IMR-90 (cell line): ENCODE measurements around the gene GRB14. TPM values are rescaled to one million over a fixed set of nuclear protein-coding genes. Genes with fewer than 3 reads are reported as not detected.
"Not testable (repeated sequence)": the region's sequence is repeated elsewhere in the genome, so short reads cannot be mapped to it uniquely, and the experiment has no call there.

ENCODE experiments used
- ATAC-seq: fragments of 200-7000 bp; cut with Tn5 transposase; 2 replicates; pipeline ENCODE4 v1.9.1; 2020; ENCODE audit warnings: low read depth, mild to moderate bottlenecking, moderate library complexity
- BruUV-seq: library from RNA; stranded (reverse); fragments of 400-500 nt; replicated peaks from 2 replicates; lab custom pipeline; 2021; lab: Mats Ljungman, UMichigan
- CTCF ChIA-PET: fragments of 300-600 bp; formaldehyde crosslinking; extraction: SDS; loops from one replicate; lab custom pipeline; 2021; ENCODE audit warnings: antibody characterized with exemption; lab: Yijun Ruan, JAX
- POLR2A ChIA-PET: fragments of 300-600 bp; sonication (Branson Sonifier 250); formaldehyde crosslinking; loops from one replicate; lab custom pipeline; 2022; ENCODE audit warnings: antibody characterized with exemption; ENCODE audit not compliant: unreplicated experiment; lab: Charles Lee
- DNase-seq: peaks from one replicate; pipeline ENCODE4 v3.0.0; 2013
- H2AFZ ChIP-seq: replicated peaks from 2 replicates; pipeline ENCODE3; 2013; ENCODE audit warnings: low read length, mild to moderate bottlenecking; ENCODE audit not compliant: poor library complexity
- H2AK5ac ChIP-seq: 2 replicates; pipeline ENCODE4 v1.6.1; 2013; ENCODE audit warnings: low read depth, low read length, inconsistent platforms
- H2AK9ac ChIP-seq: replicated peaks from 2 replicates; pipeline ENCODE3; 2013; ENCODE audit warnings: mild to moderate bottlenecking, low read depth, low read length, moderate library complexity; ENCODE audit not compliant: poor library complexity
- H2BK120ac ChIP-seq: 2 replicates; pipeline ENCODE4 v1.6.1; 2013; ENCODE audit warnings: low read depth, low read length, inconsistent platforms
- H2BK15ac ChIP-seq: 3 replicates; pipeline ENCODE4 v1.6.1; 2013; ENCODE audit warnings: low read depth, low read length, inconsistent platforms
- H2BK20ac ChIP-seq: 2 replicates; pipeline ENCODE4 v1.6.1; 2013; ENCODE audit warnings: low read depth, mild to moderate bottlenecking, inconsistent platforms, low read length, moderate library complexity
- H2BK5ac ChIP-seq: 2 replicates; pipeline ENCODE4 v1.6.1; 2013; ENCODE audit warnings: mild to moderate bottlenecking, low read depth, low read length, inconsistent platforms; ENCODE audit not compliant: poor library complexity, severe bottlenecking
- H3K14ac ChIP-seq: replicated peaks from 2 replicates; pipeline ENCODE4 v1.6.1; 2013; ENCODE audit warnings: low read depth, low read length, inconsistent platforms
- H3K18ac ChIP-seq: 2 replicates; pipeline ENCODE4 v1.6.1; 2013; ENCODE audit warnings: low read depth, low read length, control low read depth
- H3K23ac ChIP-seq: 2 replicates; pipeline ENCODE4 v1.6.1; 2013; ENCODE audit warnings: low read depth, low read length, inconsistent platforms
- H3K27ac ChIP-seq: 2 replicates; pipeline ENCODE4 v1.5.1; 2013; ENCODE audit warnings: mild to moderate bottlenecking, control low read depth, low read length; ENCODE audit not compliant: insufficient read depth
- H3K27me3 ChIP-seq: 2 replicates; pipeline ENCODE4 v1.6.1; 2013; ENCODE audit warnings: low read length; ENCODE audit not compliant: control insufficient read depth, insufficient read depth
- H3K36me3 ChIP-seq: 2 replicates; pipeline ENCODE4 v1.6.1; 2013; ENCODE audit warnings: low read length, mixed read lengths; ENCODE audit not compliant: control insufficient read depth, insufficient read depth
- H3K4ac ChIP-seq: 2 replicates; pipeline ENCODE4 v1.6.1; 2013; ENCODE audit warnings: low read depth, low read length, inconsistent platforms
- H3K4me1 ChIP-seq: 2 replicates; pipeline ENCODE4 v1.6.1; 2013; ENCODE audit warnings: low read length, mixed read lengths; ENCODE audit not compliant: control insufficient read depth, insufficient read depth
- H3K4me2 ChIP-seq: 2 replicates; pipeline ENCODE4 v1.6.1; 2013; ENCODE audit warnings: low read depth, mild to moderate bottlenecking, control low read depth, low read length, moderate library complexity
- H3K4me3 ChIP-seq: 2 replicates; pipeline ENCODE4 v1.5.1; 2013; ENCODE audit warnings: low read depth, mild to moderate bottlenecking, control low read depth, low read length, moderate library complexity; ENCODE audit not compliant: insufficient read depth
- H3K56ac ChIP-seq: 2 replicates; pipeline ENCODE4 v1.6.1; 2013; ENCODE audit warnings: low read length, inconsistent platforms; ENCODE audit not compliant: insufficient read depth; ENCODE audit errors: extremely low read depth
- H3K79me1 ChIP-seq, 2 experiments: 2 replicates each; pipeline ENCODE4 v1.6.1; 2013; ENCODE audit warnings: low read length in 2 of 2, inconsistent platforms in 1 of 2, low read depth in 1 of 2
- H3K9ac ChIP-seq: 2 replicates; pipeline ENCODE4 v1.6.1; 2013; ENCODE audit warnings: low read depth, low read length, control low read depth
- H3K9me1 ChIP-seq: 2 replicates; pipeline ENCODE4 v1.6.1; 2013; ENCODE audit warnings: low read length, inconsistent platforms; ENCODE audit not compliant: insufficient read depth
- H3K9me3 ChIP-seq: 2 replicates; pipeline ENCODE4 v1.6.1; 2013; ENCODE audit warnings: low read length; ENCODE audit not compliant: control insufficient read depth, insufficient read depth
- H4K20me1 ChIP-seq: 2 replicates; pipeline ENCODE4 v1.6.1; 2013; ENCODE audit warnings: low read length, inconsistent platforms; ENCODE audit not compliant: insufficient read depth
- H4K5ac ChIP-seq: 2 replicates; pipeline ENCODE4 v1.6.1; 2013; ENCODE audit warnings: mild to moderate bottlenecking, low read depth, low read length, control low read depth
- H4K8ac ChIP-seq, 2 experiments: 2 replicates each; pipeline ENCODE4 v1.6.1; 2013; ENCODE audit warnings: low read depth in 2 of 2, low read length in 2 of 2, control low read depth in 1 of 2, inconsistent platforms in 1 of 2
- H4K91ac ChIP-seq: 2 replicates; pipeline ENCODE4 v1.6.1; 2013; ENCODE audit warnings: low read depth, low read length, inconsistent platforms; ENCODE audit not compliant: insufficient read depth
- WGBS, 2 experiments: methylation state at CpG; one replicate each; pipeline versions ENCODE4 v1.1.5 to v1.1.7; 2013; ENCODE audit warnings: missing lambda C conversion rate in 2 of 2; ENCODE audit not compliant: insufficient read length in 1 of 2; ENCODE audit errors: extremely low coverage in 2 of 2; 5-methylcytosine and 5-hydroxymethylcytosine counted together
- dilution Hi-C: fragments of 300-500 bp; cut with HindIII; formaldehyde crosslinking; loops from one replicate; pipeline ENCODE4 v1.14.3; 2018; ENCODE audit warnings: low sequenced_read_pairs; ENCODE audit not compliant: unreplicated experiment
- in situ Hi-C: fragments of 300-500 bp; cut with MboI; formaldehyde crosslinking; loops from 3 replicates; pipeline ENCODE4 v1.14.3; 2019; ENCODE audit warnings: low sequenced_read_pairs, inconsistent platforms, mixed read lengths
- intact Hi-C: fragments of 100-400 bp; cut with micrococcal nuclease; formaldehyde crosslinking; loops from 2 replicates; pipeline ENCODE4 v1.10.0; 2022
- polyA plus RNA-seq, 3 experiments: library from polyadenylated mRNA; depleted of rRNA; stranded (reverse); fragments of >200 nt; gene quantifications; 2 replicates each; pipeline ENCODE4 v1.2.3, GENCODE V29; 2012; ENCODE audit warnings: low replicate concordance in 1 of 3
- total RNA-seq: library from RNA; depleted of rRNA; stranded (reverse); fragments of >200 nt; gene quantifications from 2 replicates; pipeline ENCODE4 v1.2.3, GENCODE V29; 2012

The GRB14 gene
- total and polyA plus RNA-seq, 2 of the 4 experiments (the other 2 are of a cell fraction): not detected

DNA sequence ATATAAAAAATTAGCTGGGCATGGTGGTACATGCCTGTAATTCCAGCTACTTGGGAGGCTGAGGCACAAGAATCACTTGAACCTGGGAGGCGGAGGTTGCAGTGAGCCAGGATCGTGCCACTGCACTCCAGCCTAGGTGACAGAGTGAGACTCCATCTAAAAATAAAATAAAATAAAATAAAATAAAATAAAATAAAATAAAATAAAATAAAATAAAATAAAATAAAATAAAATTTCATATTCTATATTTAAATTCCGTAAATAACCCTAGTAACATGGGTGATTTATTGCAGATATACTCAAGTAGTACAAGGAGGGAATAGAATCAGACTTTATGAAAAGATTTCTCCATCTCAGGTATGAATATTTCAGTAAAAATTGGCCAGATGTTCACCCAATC, 71.6 kb downstream of the GRB14 start:
- H4K5ac ChIP-seq, H3K56ac ChIP-seq, H3K9ac ChIP-seq, BruUV-seq, H2BK5ac ChIP-seq, H2BK120ac ChIP-seq, H3K4me3 ChIP-seq, H2BK20ac ChIP-seq, H4K91ac ChIP-seq, H3K4me2 ChIP-seq, H3K23ac ChIP-seq, H2BK15ac ChIP-seq, ATAC-seq, H3K79me1 ChIP-seq, intact Hi-C loops, H4K8ac ChIP-seq, H2AFZ ChIP-seq, in situ Hi-C loops, dilution Hi-C loops, H2AK5ac ChIP-seq, H3K27me3 ChIP-seq, H3K18ac ChIP-seq, H2AK9ac ChIP-seq, CTCF ChIA-PET, H3K36me3 ChIP-seq, H3K14ac ChIP-seq, H3K27ac ChIP-seq, H3K9me1 ChIP-seq, H3K9me3 ChIP-seq, H4K20me1 ChIP-seq, H3K4ac ChIP-seq, H3K4me1 ChIP-seq, POLR2A ChIA-PET, DNase-seq: not testable (repeated sequence)
- no CpG with 5 or more reads among the region's 3 CpGs for WGBS, 2 experiments
